Activated CD4-positive, CD25-positive, alpha-beta regulatory T cell (primary cell): Measurements from ENCODE around the gene MISP3.

Experiments used
- DNase-seq, 4 experiments: peaks; one replicate each; lab custom pipeline; 2025; lab: John Stamatoyannopoulos, UW

The MISP3 gene

GRCh38 chr19:14080887-14081796, 8.6 kb downstream of the MISP3 start:
- peak; percentile 96 to 98 (median 97) for DNase-seq

DNA sequence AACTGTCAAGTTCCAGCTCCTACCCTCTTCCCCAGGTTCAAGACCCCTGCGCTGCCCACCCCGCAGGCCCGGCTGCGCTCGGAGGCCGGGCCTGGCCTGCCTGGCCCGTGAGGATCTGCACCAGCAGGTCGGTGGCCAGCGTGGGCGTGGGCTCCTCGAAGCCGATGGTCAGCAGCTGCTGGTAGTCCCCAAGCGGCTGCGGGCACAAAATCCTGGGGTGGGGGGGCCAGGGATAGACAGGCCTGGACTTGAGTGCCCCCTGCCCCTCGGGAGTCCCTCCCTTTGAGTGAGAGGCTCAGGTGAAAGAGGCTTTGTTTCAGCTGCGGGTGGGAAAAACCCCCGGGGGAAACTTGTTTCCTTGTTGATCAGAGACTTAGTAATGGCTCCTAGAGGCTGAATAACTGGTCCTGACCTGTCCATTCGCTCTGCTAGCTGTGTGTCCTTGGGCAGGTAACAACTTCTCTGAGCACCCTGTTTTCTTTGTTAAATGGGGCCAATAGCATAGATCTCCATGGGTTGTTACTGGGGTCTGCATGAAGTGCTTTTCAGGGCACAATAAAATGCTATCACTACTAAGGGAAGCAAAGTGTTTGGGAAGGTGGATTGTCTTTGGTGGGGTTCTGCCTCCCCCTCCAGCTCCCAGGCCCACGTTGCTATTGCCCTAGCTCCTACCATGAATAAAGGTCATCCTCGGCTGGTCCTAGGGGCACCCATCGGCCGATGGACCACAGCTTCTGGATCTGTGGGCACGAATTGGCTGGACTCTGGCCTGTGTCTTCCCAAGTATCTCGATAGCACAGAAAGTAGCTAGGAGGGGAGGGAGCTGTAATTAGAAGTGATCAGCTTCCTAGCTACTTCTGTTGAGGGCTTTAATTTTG, 9.4 kb downstream of the MISP3 start:
- DNase-seq = no peak

DNA sequence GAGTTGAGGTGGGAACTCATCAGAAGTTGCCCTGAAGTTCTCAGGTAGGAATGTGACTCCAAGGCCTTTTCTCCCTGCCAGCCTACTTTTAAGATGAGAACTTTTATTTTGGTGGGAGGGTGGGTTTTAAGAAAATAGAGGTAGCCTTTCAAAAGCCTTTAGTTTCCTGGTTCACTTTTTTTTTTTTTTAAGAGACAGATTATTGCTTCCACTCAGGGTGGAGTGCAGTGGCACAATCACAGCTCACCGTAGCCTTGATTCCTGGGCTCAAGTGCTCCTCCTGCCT, 10.0 kb downstream of the MISP3 start:
- DNase-seq = no peak

DNA sequence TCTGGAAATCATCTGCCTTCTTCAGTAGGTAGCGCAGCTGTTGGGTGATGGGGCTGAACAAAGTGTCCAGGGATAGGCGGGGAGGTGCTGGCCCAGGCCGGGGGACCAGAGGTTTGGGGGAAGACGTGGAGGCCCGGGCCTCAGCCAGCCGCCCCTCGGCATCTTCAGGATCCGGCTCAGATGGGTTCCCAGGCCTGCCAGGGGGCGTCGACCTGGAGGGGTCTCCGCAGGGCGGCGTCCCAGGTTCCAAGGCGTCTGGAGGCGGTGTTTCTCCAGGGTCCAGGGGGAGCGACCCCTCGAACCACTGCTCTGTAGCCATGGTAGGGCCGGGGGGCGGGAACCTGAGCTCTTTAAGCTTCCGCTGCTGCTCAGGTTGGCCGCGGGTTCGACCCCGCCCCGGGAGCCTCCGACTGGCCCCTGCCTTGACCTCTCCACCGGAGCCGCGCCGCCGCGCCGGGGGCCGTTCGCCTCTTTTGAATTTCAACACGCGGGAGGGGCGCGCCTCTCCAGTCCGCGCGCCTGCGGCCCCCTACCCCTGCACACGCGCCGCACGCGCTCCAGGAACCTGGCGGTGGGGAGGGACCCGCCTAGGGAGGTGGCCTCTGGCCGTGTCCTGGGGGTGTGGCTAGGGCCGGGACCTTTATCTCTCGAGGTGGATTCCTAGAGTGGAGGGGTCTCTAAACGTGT, 12.9 kb downstream of the MISP3 start, which contains the start of gene C19orf67:
C19orf67 (minus strand) TSS at position 475 of the 687 bp plus-strand sequence; CDS start at position 319, 156 bp downstream.
- DNase-seq = no peak

DNA sequence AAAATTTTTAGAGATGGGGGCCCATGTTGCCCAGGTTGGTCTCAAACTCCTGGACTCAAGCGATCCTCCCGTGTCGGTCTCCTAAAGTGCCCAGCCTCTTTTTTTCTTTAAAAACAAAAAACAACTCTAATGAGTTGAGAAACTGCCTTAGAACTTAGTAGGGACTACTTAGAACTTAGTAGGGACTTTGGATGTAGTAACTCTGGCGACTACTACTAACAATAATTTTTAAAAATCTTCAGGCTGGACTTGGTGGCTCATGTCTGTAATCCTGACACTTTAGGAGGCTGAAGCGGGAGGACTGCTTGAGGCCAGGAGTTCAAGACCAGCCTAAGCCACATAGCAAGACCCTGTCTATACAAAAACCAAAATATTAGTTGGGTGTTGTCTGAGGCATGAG, 13.5 kb downstream of the MISP3 start:
- no peak for DNase-seq

- no peak for DNase-seq
Measured at GRCh38 chr19:14088634-14089411, 16.2 kb downstream of the MISP3 start.

DNA sequence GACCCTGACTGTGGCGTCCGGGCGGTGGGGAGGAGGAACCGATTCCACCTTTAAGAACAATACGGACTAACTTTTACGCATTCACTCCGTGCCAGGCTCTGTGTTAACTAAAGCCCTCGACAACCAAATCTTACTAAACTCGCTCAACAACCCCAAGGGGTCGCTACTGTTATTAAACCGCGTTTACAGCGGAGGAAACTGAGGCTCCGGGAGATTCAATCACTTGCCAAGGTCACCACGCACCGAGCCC, 16.8 kb downstream of the MISP3 start:
- no peak for DNase-seq

DNA sequence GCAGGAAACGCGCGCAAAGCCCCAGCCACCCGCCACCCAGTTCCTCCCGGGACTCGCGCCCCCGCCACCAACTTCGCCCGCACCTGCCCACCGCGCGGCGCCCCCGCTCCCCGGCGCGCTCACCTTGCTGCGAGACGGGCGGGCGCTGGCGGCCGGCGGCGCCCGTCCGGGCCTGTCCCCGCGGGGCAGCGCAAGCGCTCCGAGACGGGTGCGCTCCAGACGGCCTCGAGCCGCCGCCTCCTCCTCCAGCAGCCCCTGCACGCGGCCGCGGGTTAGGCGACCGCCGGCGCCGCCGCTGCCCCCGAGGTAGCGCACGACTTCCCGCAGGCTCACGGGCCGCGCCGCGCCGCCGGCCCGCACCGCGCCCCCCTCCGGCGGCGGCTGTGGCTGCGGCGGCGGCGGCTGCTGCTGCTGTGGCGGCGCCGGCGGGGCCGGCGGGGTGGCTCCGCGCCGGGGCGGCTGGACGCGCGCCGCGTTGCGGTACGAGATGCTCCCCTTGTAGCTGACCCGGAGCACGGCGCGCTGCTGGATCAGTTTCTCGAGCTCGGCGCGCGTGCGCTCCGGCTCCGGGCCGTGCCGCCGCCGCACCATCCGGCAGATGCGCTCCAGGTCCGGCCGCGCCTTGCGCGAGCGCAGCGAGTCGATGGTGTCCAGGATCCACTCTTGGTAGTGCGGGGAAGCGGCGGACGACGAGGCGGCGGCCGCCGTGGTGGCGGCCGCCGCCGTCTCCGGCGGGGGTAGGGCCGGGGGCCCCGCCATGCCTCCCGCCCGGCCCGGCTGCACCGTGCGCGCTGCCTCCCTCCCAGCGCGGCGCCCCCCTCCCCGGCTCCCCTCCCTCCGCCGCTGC, 17.3 kb downstream of the MISP3 start:
- peak; percentile 19 to 34 (median 27) for DNase-seq

GRCh38 chr19:14090509-14091080, 18.0 kb downstream of the MISP3 start, which contains the start of gene SAMD1:
SAMD1 (minus strand) TSS chr19:14090751.
- peak; percentile 70 to 87 (median 76) for DNase-seq

DNA sequence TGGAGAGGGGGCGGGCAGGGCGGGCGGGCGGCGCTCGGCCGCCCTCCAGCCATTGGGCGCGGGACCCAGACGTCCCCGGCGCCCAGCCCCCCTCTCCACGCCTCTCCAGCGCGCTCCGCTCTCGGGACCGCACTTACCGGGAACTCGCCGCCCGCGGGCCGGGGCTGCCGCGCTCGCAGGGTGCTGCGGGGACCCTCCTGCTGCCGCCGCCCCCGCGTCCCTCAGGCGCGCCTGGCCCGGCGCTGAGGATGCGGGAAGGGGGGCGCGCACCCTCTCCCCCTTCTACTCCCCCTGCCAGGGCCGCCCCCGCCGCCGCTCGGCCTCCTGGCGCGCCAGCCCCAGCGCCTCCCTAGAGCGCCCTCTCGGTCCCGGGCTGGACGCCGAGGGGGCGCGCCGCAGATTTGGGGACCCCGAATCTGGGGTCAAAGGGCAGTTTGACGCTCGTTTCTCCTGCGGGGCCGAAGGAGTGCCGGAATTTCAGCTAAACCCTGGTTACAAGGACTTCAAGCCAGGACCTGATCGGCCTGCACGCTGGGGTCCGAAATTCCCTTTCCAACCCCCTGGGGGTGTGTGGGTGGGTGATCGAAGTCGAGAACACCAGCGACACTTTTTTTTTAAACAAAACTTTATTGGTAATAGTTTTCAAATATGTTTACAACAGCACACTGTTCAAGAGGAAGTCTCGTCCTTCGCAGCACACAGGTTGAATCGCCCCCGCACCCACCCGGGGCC, 18.7 kb downstream of the MISP3 start:
- DNase-seq = peak; percentile 49 to 71 (median 60)

GRCh38 chr19:14091813-14092462, 19.4 kb downstream of the MISP3 start:
- peak in 2 of 4 experiments; percentile 23 to 27 for DNase-seq

DNA sequence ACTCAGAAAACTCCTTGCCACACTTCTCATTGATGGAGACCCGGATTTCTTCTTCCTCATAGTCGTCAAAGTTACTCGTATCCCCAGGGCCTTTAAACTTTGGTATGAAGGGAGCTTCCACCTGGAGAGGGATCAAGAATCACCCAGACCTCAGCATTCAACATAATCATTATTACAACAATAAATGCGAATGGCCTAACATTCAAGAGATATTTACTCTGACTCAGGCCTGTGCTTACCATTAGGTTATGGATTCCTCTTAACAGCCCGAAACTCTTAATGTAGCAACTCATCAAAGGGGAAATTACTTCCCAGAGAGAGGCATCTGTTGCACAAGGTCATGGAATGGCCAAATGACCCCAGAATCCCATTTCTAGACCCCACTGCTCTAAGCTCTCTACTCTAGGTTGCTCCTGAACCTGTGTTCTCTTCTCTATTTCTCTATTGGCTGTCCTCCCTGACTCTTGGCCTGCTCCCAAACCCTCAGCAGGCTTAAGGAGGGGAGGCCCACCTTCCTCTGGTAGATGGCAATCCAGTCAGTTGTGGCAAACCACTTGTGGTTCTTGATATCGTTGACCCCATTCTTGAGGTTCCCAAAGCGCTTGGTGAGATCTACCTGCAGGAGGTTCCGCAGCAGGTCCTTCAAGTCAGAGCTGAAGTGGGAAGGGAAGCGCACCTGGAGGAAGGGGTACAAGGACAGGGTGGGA, 20.7 kb downstream of the MISP3 start:
- DNase-seq = no peak

DNA sequence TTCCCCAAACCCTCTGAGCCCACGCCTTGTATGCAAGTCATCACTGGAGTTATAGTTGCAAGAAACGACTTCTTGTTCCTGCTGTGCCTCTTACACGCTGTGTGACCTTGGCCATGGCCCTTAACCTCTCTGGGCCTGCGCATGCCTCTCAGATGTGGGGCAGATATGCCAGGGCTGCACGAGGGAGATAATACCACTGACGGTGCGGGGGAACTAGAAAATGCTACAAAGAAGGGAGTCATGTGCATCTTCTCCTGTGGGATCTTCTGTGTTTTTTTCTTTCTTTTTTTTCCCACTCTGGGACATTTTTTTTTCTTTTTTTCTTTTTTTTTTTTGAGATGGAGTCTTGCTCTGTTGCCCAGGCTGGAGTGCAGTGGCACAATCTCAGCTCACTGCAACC, 22.3 kb downstream of the MISP3 start:
- no peak for DNase-seq

DNA sequence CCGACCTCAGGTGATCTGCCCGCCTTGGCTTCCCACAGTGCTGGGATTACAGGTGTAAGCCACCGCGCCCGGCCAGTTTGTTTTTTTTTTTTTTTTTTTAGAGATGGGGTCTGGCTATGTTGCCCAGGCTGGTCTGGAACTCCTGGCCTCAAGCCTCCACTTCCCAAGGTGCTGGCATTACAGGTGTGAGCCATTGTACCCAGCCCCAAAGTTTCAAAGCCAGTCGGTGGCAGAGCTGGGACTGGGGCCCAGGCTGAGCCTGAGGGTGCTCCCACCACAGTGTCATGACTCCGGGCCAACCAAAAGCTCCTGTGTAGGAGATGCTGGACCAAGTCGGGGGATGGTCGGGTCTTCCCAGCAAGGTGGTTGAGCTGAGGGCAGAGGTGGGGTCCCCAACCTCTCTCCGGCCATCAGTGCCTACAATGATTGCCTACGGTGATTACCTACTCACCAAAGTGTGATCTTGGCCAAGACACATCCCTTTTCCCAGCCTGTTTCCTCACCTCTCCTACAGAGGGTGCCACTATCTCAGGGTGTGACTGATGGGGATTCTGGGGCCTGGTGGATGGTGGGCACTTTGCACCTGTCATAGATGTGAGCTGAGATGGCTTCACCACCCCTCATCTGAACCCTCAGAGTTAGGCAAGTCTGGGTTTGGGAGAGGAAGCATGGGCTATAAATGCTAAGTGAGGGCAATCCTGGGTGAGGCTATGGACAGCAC, 23.8 kb downstream of the MISP3 start:
- DNase-seq = no peak

- no peak for DNase-seq
Measured at GRCh38 chr19:14097532-14098151, 25.1 kb downstream of the MISP3 start.

GRCh38 chr19:14101003-14101545, 28.5 kb downstream of the MISP3 start:
- DNase-seq = no peak

- DNase-seq = no peak
Measured at GRCh38 chr19:14102102-14102696, 29.6 kb downstream of the MISP3 start.
